Measurements from ENCODE around the gene DIMT1.

Gene DIMT1

DNA sequence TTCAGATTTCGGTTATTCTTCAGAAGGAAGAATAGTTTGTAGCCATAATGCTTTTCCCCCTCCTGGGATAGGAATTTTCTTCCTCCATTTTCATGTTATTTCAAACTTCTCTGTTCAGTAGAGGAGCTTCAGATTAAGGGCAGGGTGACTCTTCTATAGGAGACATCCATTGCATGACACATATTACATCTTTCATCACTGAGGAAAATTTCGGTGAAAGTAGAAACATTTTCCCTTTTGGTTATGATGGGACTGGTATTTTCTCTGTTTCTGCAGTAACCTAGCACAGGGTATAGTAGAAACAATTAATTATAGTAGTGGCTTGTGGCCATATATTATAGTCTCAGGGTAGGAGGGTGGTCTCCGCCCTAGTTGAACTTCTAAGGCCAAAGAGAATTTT is 10.0 kb upstream of the DIMT1 start:
- no peaks in the 10 kb centered on the region for H3K36me3 ChIP-seq (ENCODE audit: control insufficient read depth, insufficient read depth, low read length)
- no peak overlapping the region for H3K27ac ChIP-seq (ENCODE audit: insufficient read depth, low read length, poor library complexity, severe bottlenecking)
- DNase-seq = no peak

GRCh38 chr5:62412549-62413329 is 9.0 kb upstream of the DIMT1 start, which contains the start of gene IPO11:
IPO11 (plus strand) TSS chr5:62412763; CDS start chr5:62437280, 24,517 bp downstream.
- Histone ChIP-seq H3K4me1 (ENCODE audit: control insufficient read depth, insufficient read depth, low read length, poor library complexity, severe bottlenecking) (peaks cover 7% of the 10 kb centered on the region), H3K27me3 (replicated peaks; ENCODE audit: control insufficient read depth, insufficient read depth, low read length, poor library complexity, severe bottlenecking) (no peaks in the 10 kb centered on the region), H3K4me3 (ENCODE audit: insufficient read depth, low read depth, low read length, poor library complexity, severe bottlenecking) (peak within 1 kb of the TSS; percentile 98), H3K9me3 (ENCODE audit: control insufficient read depth, low read length) (no peaks in the 10 kb centered on the region), H3K27ac (ENCODE audit: insufficient read depth, low read length, poor library complexity, severe bottlenecking) (peak within 1 kb of the TSS; percentile 76), H3K36me3 (ENCODE audit: control insufficient read depth, insufficient read depth, low read length) (no peaks in the 10 kb centered on the region)
- DNase-seq = peak; percentile 97

More for the DNA sequence above, 10.0 kb upstream of the DIMT1 start:
- no peaks in the 10 kb centered on the region for H3K27me3 ChIP-seq (replicated peaks; ENCODE audit: control insufficient read depth, insufficient read depth, low read length, poor library complexity, severe bottlenecking)
- H3K4me1 ChIP-seq (ENCODE audit: control insufficient read depth, insufficient read depth, low read length, poor library complexity, severe bottlenecking) = peaks cover 10% of the 10 kb centered on the region
- no peaks in the 10 kb centered on the region for H3K9me3 ChIP-seq (ENCODE audit: control insufficient read depth, low read length)
- peak overlapping the region; percentile 98 for H3K4me3 ChIP-seq (ENCODE audit: insufficient read depth, low read depth, low read length, poor library complexity, severe bottlenecking)

DNA sequence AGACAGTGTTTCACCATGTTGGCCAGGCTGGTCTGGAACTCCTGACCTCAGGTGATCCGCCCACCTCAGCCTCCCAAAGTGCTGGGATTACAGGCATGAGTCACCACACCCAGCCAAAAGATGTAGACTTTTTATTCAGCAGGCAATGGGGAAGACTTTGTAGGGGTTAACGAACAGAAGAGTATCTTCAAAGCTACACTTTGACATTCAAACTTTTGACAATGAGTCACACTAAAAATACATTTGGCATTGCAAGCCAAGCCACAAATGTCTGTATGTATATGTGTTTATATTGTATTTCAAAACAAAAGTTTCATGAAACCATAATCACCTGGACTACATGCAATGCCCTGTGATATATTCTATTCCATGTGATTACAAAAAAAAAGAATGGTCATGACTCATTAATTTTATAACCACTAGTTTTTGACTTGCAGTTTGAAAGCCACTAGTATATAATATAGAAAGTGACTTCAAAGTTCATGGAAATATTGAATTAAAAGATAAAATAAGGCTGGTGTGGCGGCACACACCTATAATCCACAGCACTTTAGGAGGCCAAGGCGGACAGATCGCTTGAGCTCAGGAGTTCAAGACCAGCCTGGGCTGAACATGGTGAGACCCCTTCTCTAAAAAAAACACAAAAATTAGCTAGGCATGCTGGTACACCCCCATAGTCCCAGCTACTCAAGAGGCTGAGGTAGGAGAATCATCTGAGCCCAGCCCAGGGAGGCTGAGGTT is 8.3 kb downstream of the DIMT1 start:
- H3K36me3 ChIP-seq (ENCODE audit: control insufficient read depth, insufficient read depth, low read length) = peaks cover 45% of the 10 kb centered on the region
- H3K4me1 ChIP-seq (ENCODE audit: control insufficient read depth, insufficient read depth, low read length, poor library complexity, severe bottlenecking) = no peaks in the 10 kb centered on the region
- no peaks in the 10 kb centered on the region for H3K9me3 ChIP-seq (ENCODE audit: control insufficient read depth, low read length)
- H3K4me3 ChIP-seq (ENCODE audit: insufficient read depth, low read depth, low read length, poor library complexity, severe bottlenecking) = no peak overlapping the region
- no peaks in the 10 kb centered on the region for H3K27me3 ChIP-seq (replicated peaks; ENCODE audit: control insufficient read depth, insufficient read depth, low read length, poor library complexity, severe bottlenecking)
- H3K27ac ChIP-seq (ENCODE audit: insufficient read depth, low read length, poor library complexity, severe bottlenecking) = no peak overlapping the region
- DNase-seq = no peak

GRCh38 chr5:62386824-62387223 is 16.9 kb downstream of the DIMT1 start:
- H3K4me3 ChIP-seq (ENCODE audit: insufficient read depth, low read depth, low read length, poor library complexity, severe bottlenecking) = no peak overlapping the region
- no peaks in the 10 kb centered on the region for H3K4me1 ChIP-seq (ENCODE audit: control insufficient read depth, insufficient read depth, low read length, poor library complexity, severe bottlenecking)
- H3K9me3 ChIP-seq (ENCODE audit: control insufficient read depth, low read length) = no peaks in the 10 kb centered on the region
- H3K27me3 ChIP-seq (replicated peaks; ENCODE audit: control insufficient read depth, insufficient read depth, low read length, poor library complexity, severe bottlenecking) = no peaks in the 10 kb centered on the region
- H3K36me3 ChIP-seq (ENCODE audit: control insufficient read depth, insufficient read depth, low read length) = peaks cover 80% of the 10 kb centered on the region
- no peak overlapping the region for H3K27ac ChIP-seq (ENCODE audit: insufficient read depth, low read length, poor library complexity, severe bottlenecking)
- no peak for DNase-seq

DNA sequence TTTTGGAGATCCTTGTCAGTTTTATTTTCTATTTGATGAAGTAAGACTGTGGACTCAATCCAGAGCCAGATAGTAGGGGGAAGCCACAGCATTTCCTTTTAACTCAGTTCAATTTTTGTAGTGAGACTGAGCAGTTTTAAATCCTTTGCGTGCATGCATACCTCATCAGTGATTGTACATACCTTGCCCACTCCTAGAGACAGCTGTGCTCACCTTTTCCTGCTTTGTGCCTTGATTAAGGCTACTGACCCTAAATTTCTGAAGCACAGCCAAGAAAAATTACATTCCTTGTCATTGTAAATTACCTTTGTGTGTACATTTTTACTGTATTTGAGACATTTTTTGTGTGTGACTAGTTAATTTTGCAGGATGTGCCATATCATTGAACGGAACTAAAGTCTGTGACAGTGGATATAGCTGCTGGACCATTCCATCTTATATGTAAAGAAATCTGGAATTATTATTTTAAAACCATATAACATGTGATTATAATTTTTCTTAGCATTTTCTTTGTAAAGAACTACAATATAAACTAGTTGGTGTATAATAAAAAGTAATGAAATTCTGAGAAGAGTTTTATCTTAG is 17.8 kb downstream of the DIMT1 start:
- H3K9me3 ChIP-seq (ENCODE audit: control insufficient read depth, low read length) = no peaks in the 10 kb centered on the region
- H3K4me3 ChIP-seq (ENCODE audit: insufficient read depth, low read depth, low read length, poor library complexity, severe bottlenecking) = no peak overlapping the region
- peaks cover 84% of the 10 kb centered on the region for H3K36me3 ChIP-seq (ENCODE audit: control insufficient read depth, insufficient read depth, low read length)
- no peak overlapping the region for H3K27ac ChIP-seq (ENCODE audit: insufficient read depth, low read length, poor library complexity, severe bottlenecking)
- no peaks in the 10 kb centered on the region for H3K4me1 ChIP-seq (ENCODE audit: control insufficient read depth, insufficient read depth, low read length, poor library complexity, severe bottlenecking)
- DNase-seq = no peak
- H3K27me3 ChIP-seq (replicated peaks; ENCODE audit: control insufficient read depth, insufficient read depth, low read length, poor library complexity, severe bottlenecking) = no peaks in the 10 kb centered on the region

- Histone ChIP-seq H3K27me3 (replicated peaks; ENCODE audit: control insufficient read depth, insufficient read depth, low read length, poor library complexity, severe bottlenecking) (no peaks in the 10 kb centered on the region), H3K4me1 (ENCODE audit: control insufficient read depth, insufficient read depth, low read length, poor library complexity, severe bottlenecking) (no peaks in the 10 kb centered on the region), H3K4me3 (ENCODE audit: insufficient read depth, low read depth, low read length, poor library complexity, severe bottlenecking) (no peak overlapping the region), H3K27ac (ENCODE audit: insufficient read depth, low read length, poor library complexity, severe bottlenecking) (no peak overlapping the region), H3K9me3 (ENCODE audit: control insufficient read depth, low read length) (no peaks in the 10 kb centered on the region), H3K36me3 (ENCODE audit: control insufficient read depth, insufficient read depth, low read length) (peaks cover 86% of the 10 kb centered on the region)
- DNase-seq = no peak
These were observed 18.6 kb downstream of the DIMT1 start for GRCh38 chr5:62385131-62385530.

DNA sequence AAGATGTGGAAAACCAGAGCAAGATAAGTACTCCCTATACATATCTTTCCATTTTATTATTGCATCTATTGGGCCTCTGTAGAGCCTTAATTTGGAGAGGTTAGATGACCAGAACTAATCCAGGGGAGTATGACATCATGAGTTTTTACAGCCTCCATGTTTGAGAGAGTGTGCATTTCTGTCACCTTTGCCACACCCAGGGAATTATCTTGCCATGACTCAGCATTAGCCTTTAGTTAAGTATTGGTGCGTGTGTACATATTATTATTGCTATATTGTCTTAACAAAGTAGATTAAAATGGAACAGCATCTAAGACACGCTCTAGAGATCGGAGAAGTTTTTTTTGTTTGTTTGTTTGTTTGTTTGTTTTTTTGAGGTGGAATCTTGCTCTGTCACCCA is 27.6 kb downstream of the DIMT1 start:
- H3K27ac ChIP-seq (ENCODE audit: insufficient read depth, low read length, poor library complexity, severe bottlenecking) = no peak overlapping the region
- peaks cover 60% of the 10 kb centered on the region for H3K36me3 ChIP-seq (ENCODE audit: control insufficient read depth, insufficient read depth, low read length)

DNA sequence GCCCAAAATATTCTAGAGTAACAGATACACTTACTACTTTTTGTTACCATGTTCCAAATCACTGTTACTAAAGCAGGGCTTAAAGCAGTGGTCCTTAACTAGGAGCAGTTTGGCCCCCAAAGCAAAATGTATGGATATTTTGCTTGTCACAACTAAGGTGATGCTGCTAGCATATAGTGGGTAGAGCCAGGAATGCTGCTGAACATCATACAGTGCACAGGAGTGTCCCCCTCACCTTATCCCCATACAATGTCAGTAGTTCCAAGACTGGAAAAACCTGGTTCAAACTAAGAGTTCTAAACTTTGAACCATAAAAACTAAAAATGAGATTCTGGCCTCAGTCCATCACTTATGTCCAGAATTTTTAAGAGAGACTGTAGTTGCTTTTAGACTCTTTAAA is 28.1 kb downstream of the DIMT1 start:
- H3K9me3 ChIP-seq (ENCODE audit: control insufficient read depth, low read length) = no peaks in the 10 kb centered on the region
- DNase-seq = no peak
- no peaks in the 10 kb centered on the region for H3K27me3 ChIP-seq (replicated peaks; ENCODE audit: control insufficient read depth, insufficient read depth, low read length, poor library complexity, severe bottlenecking)
- H3K27ac ChIP-seq (ENCODE audit: insufficient read depth, low read length, poor library complexity, severe bottlenecking) = no peak overlapping the region
- H3K4me1 ChIP-seq (ENCODE audit: control insufficient read depth, insufficient read depth, low read length, poor library complexity, severe bottlenecking) = no peaks in the 10 kb centered on the region
- H3K4me3 ChIP-seq (ENCODE audit: insufficient read depth, low read depth, low read length, poor library complexity, severe bottlenecking) = no peak overlapping the region
- H3K36me3 ChIP-seq (ENCODE audit: control insufficient read depth, insufficient read depth, low read length) = peaks cover 56% of the 10 kb centered on the region

More for the DNA sequence above, 27.6 kb downstream of the DIMT1 start:
- H3K9me3 ChIP-seq (ENCODE audit: control insufficient read depth, low read length) = no peaks in the 10 kb centered on the region
- no peaks in the 10 kb centered on the region for H3K4me1 ChIP-seq (ENCODE audit: control insufficient read depth, insufficient read depth, low read length, poor library complexity, severe bottlenecking)
- no peak for DNase-seq
- H3K4me3 ChIP-seq (ENCODE audit: insufficient read depth, low read depth, low read length, poor library complexity, severe bottlenecking) = no peak overlapping the region
- H3K27me3 ChIP-seq (replicated peaks; ENCODE audit: control insufficient read depth, insufficient read depth, low read length, poor library complexity, severe bottlenecking) = no peaks in the 10 kb centered on the region

DNA sequence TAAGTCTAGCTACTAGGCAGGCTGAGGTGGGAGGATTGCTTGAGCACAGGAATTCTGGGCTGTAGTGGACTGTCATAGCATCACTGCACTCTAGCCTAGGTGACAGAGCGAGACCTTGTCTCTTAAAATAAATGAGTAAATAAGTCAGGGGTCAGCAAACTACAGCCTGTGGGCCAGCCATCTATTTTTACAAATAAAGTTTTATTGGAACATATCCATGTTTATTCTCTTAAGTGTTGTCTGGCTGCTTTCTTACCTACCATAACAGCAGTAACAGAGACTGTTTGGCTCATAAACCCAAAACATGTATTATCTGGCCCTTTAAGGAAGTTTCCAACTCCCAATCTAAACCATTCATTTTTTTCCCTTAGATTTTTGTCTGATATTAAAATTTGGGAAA is 29.6 kb downstream of the DIMT1 start:
- no peak overlapping the region for H3K27ac ChIP-seq (ENCODE audit: insufficient read depth, low read length, poor library complexity, severe bottlenecking)
- no peak for DNase-seq
- no peaks in the 10 kb centered on the region for H3K9me3 ChIP-seq (ENCODE audit: control insufficient read depth, low read length)
- peaks cover 46% of the 10 kb centered on the region for H3K36me3 ChIP-seq (ENCODE audit: control insufficient read depth, insufficient read depth, low read length)
- no peaks in the 10 kb centered on the region for H3K4me1 ChIP-seq (ENCODE audit: control insufficient read depth, insufficient read depth, low read length, poor library complexity, severe bottlenecking)
- no peak overlapping the region for H3K4me3 ChIP-seq (ENCODE audit: insufficient read depth, low read depth, low read length, poor library complexity, severe bottlenecking)
- no peaks in the 10 kb centered on the region for H3K27me3 ChIP-seq (replicated peaks; ENCODE audit: control insufficient read depth, insufficient read depth, low read length, poor library complexity, severe bottlenecking)

- no peak for DNase-seq
- Histone ChIP-seq H3K4me3 (ENCODE audit: insufficient read depth, low read depth, low read length, poor library complexity, severe bottlenecking) (no peak overlapping the region), H3K36me3 (ENCODE audit: control insufficient read depth, insufficient read depth, low read length) (peaks cover 40% of the 10 kb centered on the region), H3K9me3 (ENCODE audit: control insufficient read depth, low read length) (no peaks in the 10 kb centered on the region), H3K27me3 (replicated peaks; ENCODE audit: control insufficient read depth, insufficient read depth, low read length, poor library complexity, severe bottlenecking) (no peaks in the 10 kb centered on the region), H3K27ac (ENCODE audit: insufficient read depth, low read length, poor library complexity, severe bottlenecking) (no peak overlapping the region), H3K4me1 (ENCODE audit: control insufficient read depth, insufficient read depth, low read length, poor library complexity, severe bottlenecking) (no peaks in the 10 kb centered on the region)
These were observed 30.3 kb downstream of the DIMT1 start for GRCh38 chr5:62373382-62373781.

All from effector memory CD4-positive, alpha-beta T cell (primary cell).